HG03442 (cell line): ENCODE data around the gene PRR7.

ENCODE experiments used
- ATAC-seq: cut with Tn5 transposase; IDR thresholded peaks from one replicate; pipeline ENCODE4 v1.9.1; 2021; ENCODE audit warnings: mild to moderate bottlenecking, moderate library complexity; ENCODE audit not compliant: unreplicated experiment

Gene PRR7

DNA sequence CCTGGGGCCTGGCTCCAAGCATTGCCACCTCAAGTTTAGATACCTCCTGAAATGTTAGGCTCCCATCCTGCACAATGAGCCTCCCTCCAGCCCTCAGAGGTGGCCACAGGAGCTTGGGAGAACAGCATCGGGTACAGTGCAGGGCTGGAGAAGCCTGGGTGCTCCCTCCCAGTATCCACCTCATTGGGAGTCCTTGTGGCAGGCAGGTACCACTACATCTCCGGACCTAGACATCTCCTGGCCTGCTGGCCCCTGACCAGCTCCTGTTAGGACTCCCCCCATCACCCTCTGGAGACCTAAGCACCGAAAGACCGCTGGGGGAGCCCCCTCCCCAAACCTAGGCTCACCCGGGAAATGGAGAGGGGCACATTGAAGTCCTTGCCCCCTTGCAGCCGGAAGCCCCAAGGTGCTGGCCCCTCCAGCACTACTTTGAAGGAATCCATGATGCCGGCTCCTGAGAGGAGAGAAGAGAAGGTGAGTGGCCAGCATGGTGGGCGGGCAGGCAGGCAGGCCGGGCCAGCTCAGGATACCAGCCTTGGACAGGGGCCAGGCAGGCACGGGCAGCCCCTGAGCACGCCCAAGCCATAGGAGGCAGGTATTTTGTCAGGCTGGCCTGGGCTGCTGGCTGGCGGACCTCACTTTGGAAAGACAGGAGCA, 49.6 kb downstream of the PRR7 start:
- ATAC-seq, result no peak

DNA sequence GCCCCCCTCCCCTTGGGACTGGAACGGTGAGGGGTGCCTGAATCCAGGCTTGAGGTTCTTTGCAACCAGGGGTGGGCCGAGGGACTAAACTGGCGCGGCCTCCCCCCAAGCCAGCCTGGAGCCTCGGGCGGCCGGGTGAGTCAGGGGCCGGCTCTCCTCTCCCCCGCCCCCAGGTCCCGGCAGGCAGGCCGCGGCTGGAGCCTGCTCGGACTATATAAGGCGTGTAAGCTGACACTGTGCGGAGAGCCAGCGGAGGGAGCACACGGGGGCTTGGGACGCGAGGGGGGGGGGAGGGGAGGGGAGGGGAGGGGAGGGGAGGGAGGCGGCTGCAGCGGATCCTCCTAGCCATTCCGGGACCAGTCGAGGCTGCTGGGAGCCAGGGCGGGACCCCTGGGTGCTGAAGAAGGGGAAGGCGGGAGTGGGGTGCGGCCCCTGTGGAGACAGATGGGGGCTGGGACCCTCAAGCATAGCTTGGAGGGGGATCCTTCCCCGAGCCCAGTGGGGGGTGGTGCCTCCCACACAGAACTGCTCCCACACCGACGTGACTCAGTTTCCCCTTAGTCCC, 50.2 kb downstream of the PRR7 start:
- ATAC-seq, result no peak

DNA sequence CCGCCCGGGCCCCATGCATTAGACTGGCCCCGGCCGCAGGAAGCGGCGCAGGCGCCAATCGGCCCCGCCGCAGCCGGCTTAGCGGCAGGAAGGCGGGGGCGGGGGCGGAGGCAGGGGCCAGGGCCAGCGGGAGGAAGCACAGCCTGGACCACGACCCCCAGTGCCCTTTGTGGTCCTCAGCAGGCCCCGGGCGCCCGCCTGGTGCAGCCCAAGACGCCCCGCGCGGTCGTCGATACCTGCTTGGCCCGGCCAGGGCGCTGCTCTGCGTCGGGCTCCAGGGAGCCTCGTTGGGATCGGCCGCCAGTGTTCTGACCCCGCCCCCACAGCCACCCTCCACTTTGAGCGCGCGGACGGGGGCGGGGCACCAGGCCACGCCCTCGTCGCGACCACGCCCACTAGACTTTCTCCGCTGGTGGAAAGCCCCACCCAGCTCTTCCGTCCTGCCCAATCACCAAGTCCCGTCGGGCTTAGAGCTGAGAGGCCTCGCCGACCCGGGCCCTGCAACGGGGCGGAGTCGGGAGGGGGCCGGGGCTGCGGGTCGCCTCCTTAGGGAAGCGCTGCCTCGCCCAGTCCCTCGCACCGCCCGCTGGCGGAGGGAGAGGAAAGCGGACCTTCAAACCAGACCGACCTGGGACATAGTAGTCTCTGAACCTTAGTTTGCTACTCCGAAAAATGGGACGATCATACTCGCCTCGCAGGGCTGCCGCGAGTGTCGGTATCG, 50.8 kb downstream of the PRR7 start, which contains the start of gene PDLIM7:
TSS of gene PDLIM7 (minus strand) at position 313 of the 721 bp plus-strand sequence. CDS start 1,092 bp downstream, outside the sequence.
- ATAC-seq, result peak; percentile 65

DNA sequence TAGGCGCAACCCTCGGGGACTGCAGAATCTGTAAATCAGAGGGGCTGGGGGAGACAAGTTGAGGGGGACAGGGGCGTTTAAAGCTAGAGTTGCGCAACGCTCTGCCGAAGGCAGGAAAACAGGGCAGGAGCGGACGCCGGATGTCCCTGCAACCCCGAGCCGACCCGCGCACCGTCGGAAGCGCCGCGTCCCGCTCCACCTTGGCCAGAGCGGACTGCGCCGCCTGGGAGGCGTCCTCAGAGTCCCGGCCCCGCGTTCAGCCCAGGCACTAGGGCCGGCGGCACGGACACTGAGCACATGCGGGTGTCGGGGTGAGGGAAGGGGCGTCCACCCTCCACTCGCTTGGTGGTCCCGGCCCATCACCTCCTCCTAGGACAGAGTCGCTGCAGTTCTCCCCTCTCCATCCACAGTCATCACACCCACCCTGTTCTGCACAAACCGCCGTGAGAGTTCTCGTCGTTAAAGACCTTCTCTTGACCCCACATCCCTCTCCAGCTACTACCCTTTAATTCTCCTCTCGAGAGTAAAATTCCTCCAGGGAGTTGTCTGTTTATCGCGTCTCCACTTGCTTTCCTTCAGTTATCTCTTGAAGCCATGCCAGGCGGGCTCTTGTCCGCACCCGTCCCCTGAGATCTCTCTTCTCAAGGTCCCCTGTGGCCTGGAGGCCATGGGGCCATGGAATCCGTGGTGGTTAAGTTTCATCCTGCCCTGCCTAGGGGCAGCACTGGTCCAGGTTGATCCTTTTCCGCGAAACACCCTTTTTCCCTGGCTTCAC, 51.6 kb downstream of the PRR7 start:
- peak; percentile 1 for ATAC-seq

DNA sequence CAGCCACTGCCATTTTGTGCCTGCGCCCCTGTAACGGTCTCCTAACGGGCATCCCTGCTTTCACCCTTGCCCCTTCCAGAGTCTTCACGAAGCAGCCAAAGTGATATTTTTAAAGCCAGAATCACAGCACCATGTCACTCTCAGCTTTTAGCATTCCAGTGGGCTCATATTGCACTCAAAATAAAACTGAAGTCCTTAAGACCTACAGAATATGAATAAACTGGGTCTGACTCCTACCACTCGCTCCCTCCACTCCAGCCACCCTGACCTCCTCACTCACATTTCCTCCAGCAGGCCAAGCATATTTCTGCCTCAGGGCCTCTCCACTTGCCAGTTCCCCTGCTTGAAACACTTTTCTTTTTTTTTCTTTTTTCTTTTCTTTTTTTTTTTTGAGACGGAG, 53.2 kb downstream of the PRR7 start:
- no peak for ATAC-seq

DNA sequence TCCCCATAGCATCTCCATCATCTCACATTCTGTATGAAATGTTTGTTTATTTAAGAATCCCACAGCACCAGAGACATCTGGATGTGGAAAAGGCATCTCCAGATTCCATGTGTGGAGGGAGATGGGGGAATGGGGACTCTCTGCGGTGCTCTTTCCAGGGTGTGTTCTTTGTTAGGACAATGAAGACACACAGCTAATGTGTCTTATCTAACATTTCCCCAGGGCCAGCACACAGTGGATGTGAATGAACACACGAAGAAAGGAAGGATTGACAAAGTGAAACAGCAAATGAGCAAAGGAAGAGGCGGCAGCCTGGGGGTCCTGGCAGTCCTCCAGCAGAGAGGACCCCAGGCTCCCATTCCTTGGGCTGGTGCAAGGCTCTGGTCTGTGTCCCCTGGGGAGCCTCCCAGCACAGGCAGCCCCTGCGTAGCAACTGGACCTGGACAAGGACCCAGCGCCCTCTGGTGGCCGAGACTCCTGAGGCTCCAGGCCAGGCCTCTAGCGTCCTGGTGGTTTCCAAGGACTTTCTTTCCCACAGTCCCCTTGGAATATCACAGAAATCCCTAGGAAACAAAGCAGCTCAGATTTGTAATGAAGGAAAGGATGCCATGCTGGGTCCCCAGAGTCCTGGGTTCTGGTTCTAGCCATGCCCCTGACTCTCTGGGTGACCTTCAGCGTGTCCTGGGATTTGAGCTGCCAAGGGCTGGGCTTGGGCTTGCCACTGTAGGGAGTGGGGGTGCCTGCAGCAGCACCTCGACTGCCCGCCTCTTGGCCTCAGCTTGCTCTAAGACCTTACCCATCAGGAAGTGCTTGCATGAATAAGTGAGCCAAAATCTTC, 54.3 kb downstream of the PRR7 start:
- ATAC-seq, result no peak

DNA sequence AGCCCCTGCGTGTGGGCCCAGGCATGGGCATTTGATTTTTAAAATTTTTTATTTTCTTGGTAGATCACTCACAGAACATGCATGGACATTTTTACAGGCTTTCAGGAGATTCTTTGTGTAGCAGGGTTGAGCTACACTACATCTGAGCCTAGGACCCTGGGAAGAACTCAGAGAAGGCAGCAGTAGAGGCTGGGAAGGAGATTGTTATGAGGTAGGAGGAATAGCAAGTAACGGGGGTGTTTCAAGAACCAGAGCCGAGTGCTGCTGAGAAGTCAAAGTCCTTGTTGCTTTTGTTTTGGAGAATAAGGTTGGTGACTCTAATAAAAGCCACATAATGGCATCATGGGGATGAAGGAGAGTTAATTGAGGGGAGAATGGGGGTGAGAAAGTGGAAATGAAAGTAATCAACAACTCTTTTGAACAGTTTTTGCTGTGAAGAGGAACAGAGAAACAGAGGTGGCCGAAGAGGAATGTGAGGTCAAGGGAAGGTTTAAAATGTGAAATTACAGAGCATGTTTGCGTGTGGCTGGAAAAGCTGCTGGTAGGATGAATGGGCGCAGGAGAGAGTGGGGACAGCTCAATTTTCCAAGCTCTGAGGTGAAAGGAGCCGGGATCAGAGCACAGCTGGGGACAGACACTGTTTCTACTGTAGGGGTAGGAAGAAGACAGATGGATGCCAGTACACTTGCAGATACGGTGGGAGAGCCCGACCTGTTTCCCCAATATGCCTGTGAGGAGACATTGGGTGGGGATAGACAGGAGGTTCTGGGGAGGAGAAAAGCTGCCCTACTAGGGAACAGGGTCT, 55.5 kb downstream of the PRR7 start:
- ATAC-seq, result no peak

DNA sequence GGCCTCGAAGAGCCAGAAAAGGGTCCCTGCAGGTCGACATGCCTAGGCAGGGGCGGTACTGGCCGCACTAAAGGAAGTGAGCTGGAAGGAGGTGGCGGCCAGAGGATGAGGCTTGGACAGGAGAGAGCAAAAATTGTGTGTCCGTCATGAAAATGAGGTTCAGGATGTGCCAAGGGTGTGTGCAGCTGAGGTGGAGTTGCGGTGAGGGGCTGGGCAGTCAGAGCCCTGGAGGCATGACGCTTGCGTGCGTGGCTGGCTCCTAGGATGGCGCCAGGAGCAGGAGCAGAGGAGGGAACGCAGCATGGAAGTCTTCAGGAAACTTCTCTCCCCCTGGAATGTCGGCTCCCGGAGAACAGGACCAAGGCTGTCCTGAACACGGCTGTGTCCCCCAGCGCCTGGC, 56.3 kb downstream of the PRR7 start:
- no peak for ATAC-seq

DNA sequence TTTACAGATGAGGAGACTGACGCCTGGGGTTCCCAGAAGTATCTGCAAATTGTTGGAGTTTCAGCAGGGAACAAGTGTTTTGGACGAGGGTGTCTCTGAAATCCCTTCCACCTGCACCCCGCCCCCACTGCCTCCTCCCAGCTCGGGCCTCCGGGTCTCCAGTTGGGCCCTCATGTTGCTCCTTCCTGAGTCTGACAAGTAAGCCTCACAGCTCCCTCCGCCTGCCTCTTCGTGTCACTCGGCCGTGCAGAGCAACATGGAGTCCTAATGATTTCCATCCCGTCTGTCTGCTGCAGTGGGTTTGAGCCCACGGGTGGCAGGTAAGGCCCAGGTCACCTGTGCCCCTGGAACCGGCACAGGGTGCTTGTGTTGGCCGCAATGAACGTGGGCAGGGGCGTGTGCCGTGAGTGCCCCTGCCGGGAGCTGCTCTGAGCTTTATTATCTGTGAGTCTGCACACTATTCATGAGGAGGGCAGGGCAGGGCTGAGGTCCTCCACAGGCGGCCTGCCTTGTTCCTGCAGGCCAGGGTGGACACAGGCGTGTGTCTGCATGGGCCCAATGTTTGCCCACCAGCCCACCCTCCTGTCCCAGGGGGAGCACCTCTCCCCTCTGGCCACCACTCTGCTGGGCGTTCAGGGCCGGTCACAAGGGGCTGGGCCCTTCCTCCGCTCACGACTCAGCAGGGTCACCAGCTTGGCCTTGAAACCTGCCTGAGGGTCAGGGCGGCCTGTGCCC, 56.9 kb downstream of the PRR7 start:
- ATAC-seq, result no peak

DNA sequence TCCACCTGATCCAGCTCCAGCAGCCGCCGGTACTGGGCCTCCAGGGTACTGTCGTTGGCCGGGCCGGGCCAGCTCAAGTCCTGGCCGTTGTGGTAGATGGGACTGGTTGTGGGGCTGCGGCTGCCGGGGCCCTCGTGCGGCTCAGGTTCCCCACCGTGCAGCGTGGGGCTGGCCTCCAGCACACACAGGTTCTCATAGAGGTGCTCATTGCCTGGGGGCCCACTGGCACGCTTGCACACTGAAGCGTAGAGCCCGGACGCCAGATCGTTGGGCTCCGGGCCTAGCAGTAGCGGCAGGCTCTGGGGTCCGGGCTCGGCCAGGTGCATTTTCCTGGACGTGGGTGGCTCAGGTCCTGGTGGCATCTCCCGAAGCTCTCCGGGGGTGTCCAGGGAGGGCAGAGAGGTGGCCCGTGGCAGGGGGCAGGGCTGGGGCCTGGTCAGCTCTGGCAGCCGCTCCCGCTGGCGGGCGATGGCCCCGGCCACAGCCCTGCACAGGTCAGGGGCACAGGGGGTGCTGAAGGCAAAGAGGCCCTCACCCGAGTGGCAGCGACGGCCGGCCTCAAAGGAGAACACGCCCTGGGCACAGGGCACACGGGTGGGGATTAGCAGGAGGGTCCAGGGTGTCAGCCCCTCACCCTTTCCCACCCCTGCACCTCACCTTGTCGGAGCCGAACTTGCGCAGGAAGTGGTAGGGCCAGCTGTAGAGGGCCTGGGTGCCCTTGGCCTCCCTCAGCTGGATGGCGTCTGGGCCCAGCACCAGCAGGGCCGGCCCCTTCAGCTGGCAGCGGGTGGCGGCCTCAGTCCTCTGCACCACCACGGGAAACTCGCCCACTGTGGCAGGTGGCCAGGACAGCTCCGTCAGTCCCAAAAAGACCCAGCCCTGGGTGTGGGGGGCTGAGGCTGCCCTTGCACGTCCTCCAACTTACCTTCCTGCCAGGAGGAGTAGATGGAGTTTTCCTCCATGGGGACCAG, 57.8 kb downstream of the PRR7 start:
- no peak for ATAC-seq

DNA sequence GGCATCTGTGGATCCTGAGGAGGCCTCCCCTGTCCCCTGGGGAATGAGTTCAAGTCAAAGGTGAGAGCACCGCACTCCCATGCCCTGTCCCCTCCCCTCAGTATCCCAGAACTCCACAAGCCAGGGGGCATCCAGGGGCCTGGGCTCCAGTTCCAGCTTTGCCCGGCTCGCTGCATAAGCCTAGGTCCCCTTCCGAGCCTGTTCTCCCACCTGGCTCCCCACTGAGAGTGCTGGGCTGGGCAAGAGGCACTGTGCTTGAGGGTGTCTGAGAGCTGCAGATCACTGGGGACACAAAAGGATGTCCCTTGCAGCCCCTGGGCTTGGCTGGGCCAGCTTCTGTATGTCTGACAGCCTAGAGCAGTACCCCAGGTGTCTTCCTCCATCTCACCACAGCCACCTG, 58.5 kb downstream of the PRR7 start:
- ATAC-seq, result no peak
